Endothelial cell of umbilical vein (primary cell): ENCODE measurements around the gene RENBP. TPM values are rescaled to one million over a fixed set of nuclear protein-coding genes. Genes with fewer than 3 reads are reported as not detected.

Experiments
- BruUV-seq: library from RNA; stranded (reverse); fragments of 400-500 nt; replicated peaks from 2 replicates; lab custom pipeline; 2021; lab: Mats Ljungman, UMichigan
- CTCF ChIA-PET: fragments of 300-600, 350-600 bp; sonication (Branson Sonifier 250); formaldehyde crosslinking; loops from one replicate; lab custom pipeline; 2021; ENCODE audit warnings: antibody characterized with exemption, inconsistent platforms; lab: Charles Lee
- POLR2A ChIA-PET: fragments of 300-600, 350-600 bp; sonication (Branson Sonifier 250); formaldehyde crosslinking; loops from one replicate; lab custom pipeline; 2021; ENCODE audit warnings: antibody characterized with exemption, inconsistent platforms; lab: Charles Lee
- DNase-seq: peaks from one replicate; pipeline ENCODE4 v3.0.0-alpha.2; 2011; ENCODE audit warnings: low read depth, low spot score
- FAIRE-seq: peaks from 2 replicates; lab custom pipeline; 2011; peaks lifted over from hg19 to GRCh38; lab: Jason Lieb, UNC
- H2AFZ ChIP-seq: 2 replicates; pipeline ENCODE4 v1.6.0; 2012; ENCODE audit warnings: low read depth, low read length, control low read depth, inconsistent platforms
- H3K27ac ChIP-seq: 2 replicates; pipeline ENCODE4 v1.5.1; 2011; ENCODE audit warnings: low read depth, mild to moderate bottlenecking, control low read depth, low read length, moderate library complexity; ENCODE audit not compliant: insufficient read depth
- H3K27me3 ChIP-seq, 2 experiments: 2 replicates each; pipeline versions ENCODE4 v1.6.0 to v1.6.1; 2011; ENCODE audit warnings: low read length in 2 of 2, mixed read lengths in 1 of 2; ENCODE audit not compliant: control insufficient read depth in 2 of 2, insufficient read depth in 2 of 2
- H3K36me3 ChIP-seq, 2 experiments: 2 replicates in 1 of 2; 3 replicates in 1 of 2; pipeline ENCODE4 v1.5.1; 2011; ENCODE audit warnings: low read length in 2 of 2, mild to moderate bottlenecking in 1 of 2, moderate library complexity in 1 of 2; ENCODE audit not compliant: control insufficient read depth in 2 of 2, insufficient read depth in 2 of 2; ENCODE audit errors: extremely low read depth in 1 of 2
- H3K4me1 ChIP-seq: 3 replicates; pipeline ENCODE4 v1.5.1; 2011; ENCODE audit warnings: mild to moderate bottlenecking, low read length; ENCODE audit not compliant: control insufficient read depth, insufficient read depth; ENCODE audit errors: extremely low read depth
- H3K4me2 ChIP-seq: 2 replicates; pipeline ENCODE4 v1.6.1; 2011; ENCODE audit warnings: low read length, control low read depth, mixed read lengths; ENCODE audit not compliant: insufficient read depth
- H3K4me3 ChIP-seq, 3 experiments: fragments of 200-600 bp in 1 of 3; sonication (generic), shearing (Covaris generic) in 1 of 3; replicated peaks in 1 of 3; 2 replicates each; pipeline ENCODE4 v1.5.1; 2011 to 2016; ENCODE audit warnings: control low read depth in 3 of 3, low read length in 3 of 3, mild to moderate bottlenecking in 2 of 3, inconsistent platforms in 1 of 3, low read depth in 1 of 3, moderate library complexity in 1 of 3; ENCODE audit not compliant: insufficient read depth in 1 of 3
- H3K79me2 ChIP-seq: 2 replicates; pipeline ENCODE4 v1.6.0; 2012; ENCODE audit warnings: low read length, inconsistent platforms; ENCODE audit not compliant: control insufficient read depth, insufficient read depth
- H3K9ac ChIP-seq: replicated peaks from 2 replicates; pipeline ENCODE3; 2011; ENCODE audit warnings: low read length, control low read depth; ENCODE audit not compliant: insufficient read depth; ENCODE audit errors: extremely low read depth
- H3K9me1 ChIP-seq: replicated peaks from 3 replicates; pipeline ENCODE4 v1.6.0; 2011; ENCODE audit warnings: mild to moderate bottlenecking, low read length; ENCODE audit not compliant: control insufficient read depth, insufficient read depth; ENCODE audit errors: extremely low read depth
- H3K9me3 ChIP-seq: replicated peaks from 2 replicates; pipeline ENCODE4 v1.5.1; 2012; ENCODE audit warnings: low read length, inconsistent platforms; ENCODE audit not compliant: control insufficient read depth, insufficient read depth
- H4K20me1 ChIP-seq: replicated peaks from 2 replicates; pipeline ENCODE3; 2011; ENCODE audit warnings: mild to moderate bottlenecking, low read length; ENCODE audit not compliant: control insufficient read depth, insufficient read depth; ENCODE audit errors: extremely low read depth
- EZH2 ChIP-seq: IDR thresholded peaks from 2 replicates; pipeline ENCODE4 v1.6.1; 2012; ENCODE audit warnings: borderline replicate concordance, low read depth, mild to moderate bottlenecking, moderate library complexity, low read length, inconsistent platforms; ENCODE audit not compliant: severe bottlenecking
- FOS ChIP-seq: IDR thresholded peaks from 2 replicates; pipeline ENCODE4 v1.6.1; 2011; ENCODE audit warnings: mild to moderate bottlenecking, low read length, moderate library complexity, borderline replicate concordance; ENCODE audit not compliant: insufficient read depth
- GATA2 ChIP-seq: IDR thresholded peaks from 2 replicates; pipeline ENCODE4 v1.7.0; 2011; ENCODE audit warnings: low read depth, mild to moderate bottlenecking, moderate library complexity, mixed read lengths, low read length; ENCODE audit not compliant: insufficient read length, insufficient read depth
- MAX ChIP-seq: IDR thresholded peaks from 2 replicates; pipeline ENCODE4 v1.6.1; 2011; ENCODE audit not compliant: insufficient read depth, insufficient read length
- MYC ChIP-seq: IDR thresholded peaks from one replicate; pipeline ENCODE4 v1.6.1; 2011; ENCODE audit warnings: mild to moderate bottlenecking, low read depth, low read length
- POLR2A ChIP-seq: IDR thresholded peaks from 2 replicates; pipeline ENCODE4 v1.6.1; 2012; ENCODE audit warnings: low read depth, mild to moderate bottlenecking, control low read depth, low read length
- POLR2AphosphoS5 ChIP-seq: IDR thresholded peaks from 2 replicates; pipeline ENCODE4 v1.6.1; 2012; ENCODE audit warnings: low read depth, mild to moderate bottlenecking, control low read depth, low read length, moderate library complexity; ENCODE audit not compliant: insufficient read depth
- dilution Hi-C: fragments of 300-500 bp; cut with MboI; formaldehyde crosslinking; loops from one replicate; pipeline ENCODE4 v1.15.0; 2019; ENCODE audit warnings: low sequenced_read_pairs; ENCODE audit not compliant: extremely low pct_ligation_motif_present
- intact Hi-C: fragments of 100-400 bp; cut with micrococcal nuclease; formaldehyde crosslinking; loops from one replicate; pipeline ENCODE4 v1.10.0; 2022
- polyA plus RNA-seq, 4 experiments: library from polyadenylated mRNA; depleted of rRNA in 3 of 4; stranded (reverse) in 3 of 4; unstranded in 1 of 4; fragments of >200 nt; gene quantifications; 2 replicates each; pipeline versions ENCODE4 v1.2.1 to v1.2.3, GENCODE V29; 2011 to 2012; ENCODE audit warnings: missing spikeins in 1 of 4
- total RNA-seq: library from RNA; stranded (reverse); gene quantifications from 2 replicates; pipeline ENCODE4 v1.2.3, GENCODE V29; 2021
- TF ChIP-seq, protein P1 (sequence below), 2 donors: IDR thresholded peaks; 1 replicate in 1 of 2; 2 replicates in 1 of 2; pipeline ENCODE4 v1.5.1; 2011; ENCODE audit warnings: low read length in 2 of 2, mild to moderate bottlenecking in 2 of 2, moderate library complexity in 2 of 2, control low read depth in 1 of 2, inconsistent platforms in 1 of 2, low read depth in 1 of 2; ENCODE audit not compliant: insufficient read depth in 1 of 2; ENCODE audit errors: extremely low read depth in 1 of 2

The RENBP gene
- total and polyA plus RNA-seq, 2 donors (not counting 3 experiments of a cell fraction or from before 2014, with no cell fraction given), result 8.0 to 16.0 TPM

DNA sequence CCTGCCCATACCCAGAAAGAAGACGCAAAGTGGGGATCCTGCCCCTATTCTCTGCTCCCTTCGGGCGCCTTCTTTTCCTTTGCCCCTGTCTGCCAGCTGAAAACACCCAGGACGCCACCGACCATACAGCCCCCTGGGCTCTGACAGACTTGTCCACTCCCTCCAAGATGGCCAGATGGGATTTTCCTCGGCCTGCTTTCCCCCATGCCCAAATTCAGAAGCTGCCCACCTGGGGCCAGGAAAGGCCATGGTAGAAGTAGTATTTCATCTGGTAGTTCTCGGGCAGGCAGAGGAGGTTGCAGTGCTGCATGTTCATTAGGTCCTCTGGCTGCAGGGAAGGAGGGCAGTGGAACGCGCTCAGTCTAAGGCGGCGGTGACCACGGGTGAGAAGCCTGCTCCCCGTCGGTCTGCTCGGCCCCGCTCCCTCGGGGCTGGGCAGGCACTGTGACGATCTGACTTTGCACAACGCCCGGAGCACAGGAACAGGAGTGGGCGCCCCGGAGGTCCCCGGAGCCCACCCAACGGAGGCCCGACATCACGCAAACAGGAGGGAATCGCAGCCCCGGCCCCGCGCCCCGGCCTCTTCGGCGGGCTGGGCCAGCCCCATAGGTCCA, 10.2 kb downstream of the RENBP start:
- dilution Hi-C loops (no loop called here), intact Hi-C loops (no loop called here)
- FAIRE-seq (peak; percentile 52), DNase-seq (no peak)
- Histone ChIP-seq H4K20me1 (no peaks in the 10 kb centered on the region), H3K4me2 (peak overlapping the region; percentile 64), H3K36me3 (peaks cover 0 to 14% of the 10 kb centered on the region in 2 experiments), H3K27ac (peak overlapping the region; percentile 44), H3K4me1 (peaks cover 4% of the 10 kb centered on the region), H3K27me3 (no peaks in the 10 kb centered on the region), H3K9me3 (no peaks in the 10 kb centered on the region), H3K9me1 (no peaks in the 10 kb centered on the region), H3K79me2 (peaks cover 28% of the 10 kb centered on the region), H3K4me3 (peak overlapping the region; percentile 33 to 57 (median 39)), H2AFZ (no peak overlapping the region), H3K9ac (peak overlapping the region; percentile 62)
- TF ChIP-seq, protein P1, sequence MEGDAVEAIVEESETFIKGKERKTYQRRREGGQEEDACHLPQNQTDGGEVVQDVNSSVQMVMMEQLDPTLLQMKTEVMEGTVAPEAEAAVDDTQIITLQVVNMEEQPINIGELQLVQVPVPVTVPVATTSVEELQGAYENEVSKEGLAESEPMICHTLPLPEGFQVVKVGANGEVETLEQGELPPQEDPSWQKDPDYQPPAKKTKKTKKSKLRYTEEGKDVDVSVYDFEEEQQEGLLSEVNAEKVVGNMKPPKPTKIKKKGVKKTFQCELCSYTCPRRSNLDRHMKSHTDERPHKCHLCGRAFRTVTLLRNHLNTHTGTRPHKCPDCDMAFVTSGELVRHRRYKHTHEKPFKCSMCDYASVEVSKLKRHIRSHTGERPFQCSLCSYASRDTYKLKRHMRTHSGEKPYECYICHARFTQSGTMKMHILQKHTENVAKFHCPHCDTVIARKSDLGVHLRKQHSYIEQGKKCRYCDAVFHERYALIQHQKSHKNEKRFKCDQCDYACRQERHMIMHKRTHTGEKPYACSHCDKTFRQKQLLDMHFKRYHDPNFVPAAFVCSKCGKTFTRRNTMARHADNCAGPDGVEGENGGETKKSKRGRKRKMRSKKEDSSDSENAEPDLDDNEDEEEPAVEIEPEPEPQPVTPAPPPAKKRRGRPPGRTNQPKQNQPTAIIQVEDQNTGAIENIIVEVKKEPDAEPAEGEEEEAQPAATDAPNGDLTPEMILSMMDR (IDR thresholded peaks at IDR 0.05; ENCODE audit: extremely low read depth in 1 of 2, insufficient read depth in 1 of 2, low read depth in 1 of 2, low read length in 2 of 2), result no peak
- no peak for TF ChIP-seq POLR2A
- no peak for TF ChIP-seq MYC
- no peak for TF ChIP-seq MAX
- TSS peak; percentile 25 for BruUV-seq
- ChIA-PET CTCF (interaction anchor here (3.4 to 3.5 kb wide), 2 partner anchors 10 to 14 kb away, joined by 29 to 30 read pairs; no protein-coding TSS in a partner anchor), POLR2A (no interaction called here)

DNA sequence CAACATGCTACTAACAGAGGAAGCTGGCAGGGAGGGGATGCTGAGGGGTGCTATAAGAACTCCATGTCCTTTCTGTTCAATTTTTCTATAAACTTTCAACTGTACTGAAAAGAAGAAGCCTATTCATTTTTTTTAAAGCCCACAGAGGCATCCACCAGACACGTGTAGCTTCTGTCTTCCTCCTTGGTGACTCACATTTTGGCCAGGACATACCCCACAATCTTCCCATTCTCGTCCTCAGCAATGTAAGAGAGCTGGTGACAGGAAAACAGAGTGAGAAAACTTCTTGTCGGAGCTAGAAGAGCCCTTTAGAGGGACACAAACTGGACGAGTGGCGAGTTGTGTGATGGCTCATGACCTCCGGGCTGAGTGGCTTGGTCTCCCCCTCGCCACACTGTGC, 10.7 kb downstream of the RENBP start:
- peaks cover 0 to 14% of the 10 kb centered on the region in 2 experiments for H3K36me3 ChIP-seq
- ChIA-PET CTCF (interaction anchor here (3.4 to 3.5 kb wide), 2 partner anchors 10 to 14 kb away, joined by 29 to 30 read pairs; no protein-coding TSS in a partner anchor), POLR2A (no interaction called here)
- FAIRE-seq (peak; percentile 77), DNase-seq (no peak)
- dilution Hi-C loops, result no loop called here
- H3K27me3 ChIP-seq, result no peaks in the 10 kb centered on the region
- peak overlapping the region; percentile 19 for H3K27ac ChIP-seq
- H3K4me2 ChIP-seq, result peak overlapping the region; percentile 64
- no peak overlapping the region for H2AFZ ChIP-seq
- no peaks in the 10 kb centered on the region for H4K20me1 ChIP-seq
- peaks cover 28% of the 10 kb centered on the region for H3K79me2 ChIP-seq
- no peak for TF ChIP-seq POLR2AphosphoS5
- TF ChIP-seq, protein P1 (IDR thresholded peaks at IDR 0.05; ENCODE audit: extremely low read depth in 1 of 2, insufficient read depth in 1 of 2, low read depth in 1 of 2, low read length in 2 of 2), result no peak
- no peak for TF ChIP-seq MYC
- TF ChIP-seq GATA2, result no peak
- no peak for TF ChIP-seq MAX
- TF ChIP-seq POLR2A, result no peak
- no peak for TF ChIP-seq FOS
- TF ChIP-seq EZH2, result no peak
- intact Hi-C loops, result no loop called here
- BruUV-seq, result no TSS peak
- H3K4me3 ChIP-seq, result peak overlapping the region; percentile 33 to 57 (median 39)
- peaks cover 6% of the 10 kb centered on the region for H3K4me1 ChIP-seq
- peak overlapping the region; percentile 62 for H3K9ac ChIP-seq
- no peaks in the 10 kb centered on the region for H3K9me1 ChIP-seq
- H3K9me3 ChIP-seq, result no peaks in the 10 kb centered on the region
